ENCODE data around the gene MTMR3. TPM values are rescaled to one million over a fixed set of nuclear protein-coding genes. Genes with fewer than 3 reads are reported as not detected.
"Not testable (repeated sequence)": the region's sequence is repeated elsewhere in the genome, so short reads cannot be mapped to it uniquely, and the experiment has no call there.

MTMR3 gene
- total RNA-seq, result 10 to 100 TPM; 16.3 to 16.9 TPM

- Mint-ChIP-seq H3K9me3 (no peaks in the 10 kb centered on the region), H3K4me3 (peak within 1 kb of the TSS; percentile 90), H3K36me3 (peaks cover 4% of the 10 kb centered on the region), H3K27ac (peak within 1 kb of the TSS; percentile 70), H3K4me1 (peaks cover 5% of the 10 kb centered on the region), H3K27me3 (no peaks in the 10 kb centered on the region)
- DNase-seq, result peak; percentile 95
Observed at GRCh38 chr22:29883045-29883774, at the start of gene MTMR3. Gene MTMR3 (plus strand): TSS chr22:29883174. CDS start chr22:29971060, 87,886 bp downstream.

- no peak for DNase-seq
- peaks cover 7% of the 10 kb centered on the region for H3K36me3 Mint-ChIP-seq
- H3K27ac Mint-ChIP-seq, result no peak overlapping the region
- no peaks in the 10 kb centered on the region for H3K9me3 Mint-ChIP-seq
- H3K4me3 Mint-ChIP-seq, result no peak overlapping the region
- H3K4me1 Mint-ChIP-seq, result peaks cover 29% of the 10 kb centered on the region
- no peaks in the 10 kb centered on the region for H3K27me3 Mint-ChIP-seq
Observed at GRCh38 chr22:29833392-29833965, 49.5 kb upstream of the MTMR3 start.

DNA sequence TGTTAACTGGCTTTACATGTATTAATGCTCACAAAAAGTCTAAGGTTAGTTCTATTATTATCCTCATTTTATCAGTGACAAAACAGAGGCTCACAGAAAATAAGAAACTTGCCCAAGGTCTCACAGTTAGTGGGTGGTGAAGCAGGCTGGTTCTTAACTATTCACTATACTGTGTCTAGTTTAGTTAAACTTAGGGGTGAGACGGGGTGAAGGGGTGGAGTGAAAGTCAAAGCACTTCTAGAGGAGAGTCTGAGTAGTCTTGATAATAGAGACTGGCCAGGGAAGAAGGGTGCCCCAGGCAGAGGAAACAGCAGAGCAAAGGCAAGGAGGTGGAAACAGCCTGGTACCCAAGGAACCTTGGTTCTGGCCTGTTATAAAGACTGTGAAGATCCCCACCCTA is 48.9 kb upstream of the MTMR3 start:
- Mint-ChIP-seq H3K4me3 (no peak overlapping the region), H3K27me3 (no peaks in the 10 kb centered on the region), H3K27ac (no peak overlapping the region), H3K36me3 (peaks cover 7% of the 10 kb centered on the region), H3K9me3 (no peaks in the 10 kb centered on the region), H3K4me1 (peaks cover 34% of the 10 kb centered on the region)
- DNase-seq, result no peak

DNA sequence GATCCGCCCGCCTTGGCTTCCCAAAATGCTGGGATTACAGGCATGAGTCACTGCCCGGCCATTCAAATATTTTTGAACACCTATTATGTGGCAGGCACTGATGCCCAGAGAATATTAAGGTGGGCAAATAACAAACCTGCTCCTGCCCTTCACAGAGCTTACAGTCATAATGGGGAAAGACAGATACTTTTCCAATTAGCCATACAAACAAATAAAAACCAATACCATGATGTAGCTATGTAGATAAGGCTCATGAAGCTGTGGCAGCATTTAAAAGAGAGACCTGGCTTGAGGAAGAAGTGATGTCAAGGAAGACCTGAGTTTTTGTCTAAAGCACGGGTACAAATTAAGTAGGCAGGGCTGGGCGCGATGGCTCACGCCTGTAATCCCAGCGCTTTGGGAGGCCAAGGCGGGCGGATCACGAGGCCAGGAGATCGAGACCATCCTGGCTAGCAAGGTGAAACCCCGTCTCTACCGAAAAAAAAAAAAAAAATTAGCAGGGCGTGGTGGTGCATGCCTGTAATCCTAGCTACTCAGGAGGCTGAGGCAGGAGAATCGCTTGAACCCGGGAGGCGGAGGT is 46.1 kb upstream of the MTMR3 start:
- H3K4me3 Mint-ChIP-seq, result peak overlapping the region; percentile 89
- H3K9me3 Mint-ChIP-seq, H3K36me3 Mint-ChIP-seq, DNase-seq, H3K27me3 Mint-ChIP-seq: not testable (repeated sequence)
- H3K4me1 Mint-ChIP-seq, result peaks cover 34% of the 10 kb centered on the region
- peak overlapping the region; percentile 78 for H3K27ac Mint-ChIP-seq

DNA sequence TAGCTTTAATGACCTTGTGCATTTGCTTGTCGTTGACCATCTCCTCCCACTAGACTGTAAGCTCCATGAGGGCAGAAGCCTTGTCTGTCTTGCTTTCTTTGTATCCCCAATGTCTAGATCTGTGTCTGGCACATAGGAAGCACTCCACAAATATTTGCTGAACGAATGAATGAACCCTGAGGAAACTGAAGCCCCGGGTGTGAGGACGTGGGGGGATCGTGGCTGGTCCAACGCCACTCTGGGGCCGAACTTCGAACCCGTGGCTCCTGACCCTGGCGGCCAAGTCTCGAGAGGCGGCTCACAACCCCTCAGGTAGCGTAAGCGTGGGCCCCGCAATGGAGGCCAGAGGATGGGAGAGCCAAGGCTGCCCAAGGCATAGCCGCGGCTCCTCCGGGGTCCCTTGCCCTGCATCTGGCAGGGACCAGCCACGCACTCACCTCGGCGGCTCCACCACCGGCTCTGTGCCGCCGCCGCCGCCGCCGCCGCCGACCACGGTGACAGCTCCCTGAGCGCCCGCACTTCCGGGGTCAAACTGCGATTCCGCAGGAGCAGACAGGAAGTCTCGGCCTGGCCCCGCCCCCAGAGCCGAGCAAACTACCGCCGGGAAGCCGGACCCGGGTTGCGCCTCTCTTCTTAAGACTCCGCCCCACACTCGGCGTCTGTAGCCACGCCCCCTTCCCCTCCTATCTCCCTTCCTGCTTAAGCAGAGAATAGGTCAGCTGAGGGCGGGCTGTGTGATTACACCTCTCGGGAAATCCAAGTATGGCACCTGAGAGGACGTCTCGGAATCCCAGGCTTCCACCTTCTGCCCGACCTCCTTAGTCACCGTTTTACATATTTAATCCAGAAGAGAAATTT is 45.0 kb upstream of the MTMR3 start, which contains the start of gene ASCC2:
Gene ASCC2, minus strand, starts transcription at position 534 of the 858 bp plus-strand sequence. CDS start 5,949 bp downstream, outside the sequence.
- H3K36me3 Mint-ChIP-seq, result peaks cover 5% of the 10 kb centered on the region
- peak within 1 kb of the TSS; percentile 93 for H3K27ac Mint-ChIP-seq
- peak; percentile 99 for DNase-seq
- no peaks in the 10 kb centered on the region for H3K27me3 Mint-ChIP-seq
- H3K4me3 Mint-ChIP-seq, result peak within 1 kb of the TSS; percentile 89
- peaks cover 34% of the 10 kb centered on the region for H3K4me1 Mint-ChIP-seq
- no peaks in the 10 kb centered on the region for H3K9me3 Mint-ChIP-seq

GRCh38 chr22:29838599-29838956 is 44.4 kb upstream of the MTMR3 start:
- Mint-ChIP-seq H3K36me3 (peaks cover 5% of the 10 kb centered on the region), H3K27me3 (no peaks in the 10 kb centered on the region), H3K27ac (peak overlapping the region; percentile 93), H3K4me3 (peak overlapping the region; percentile 89), H3K9me3 (no peaks in the 10 kb centered on the region), H3K4me1 (peaks cover 33% of the 10 kb centered on the region)
- no peak for DNase-seq

- H3K27ac Mint-ChIP-seq, result peak overlapping the region; percentile 93
- H3K4me3 Mint-ChIP-seq, result peak overlapping the region; percentile 89
- H3K36me3 Mint-ChIP-seq, result peaks cover 5% of the 10 kb centered on the region
- H3K4me1 Mint-ChIP-seq, result peaks cover 32% of the 10 kb centered on the region
- H3K9me3 Mint-ChIP-seq, result no peaks in the 10 kb centered on the region
- H3K27me3 Mint-ChIP-seq, result no peaks in the 10 kb centered on the region
- DNase-seq, result no peak
Observed at GRCh38 chr22:29839039-29839438, 43.9 kb upstream of the MTMR3 start.

DNA sequence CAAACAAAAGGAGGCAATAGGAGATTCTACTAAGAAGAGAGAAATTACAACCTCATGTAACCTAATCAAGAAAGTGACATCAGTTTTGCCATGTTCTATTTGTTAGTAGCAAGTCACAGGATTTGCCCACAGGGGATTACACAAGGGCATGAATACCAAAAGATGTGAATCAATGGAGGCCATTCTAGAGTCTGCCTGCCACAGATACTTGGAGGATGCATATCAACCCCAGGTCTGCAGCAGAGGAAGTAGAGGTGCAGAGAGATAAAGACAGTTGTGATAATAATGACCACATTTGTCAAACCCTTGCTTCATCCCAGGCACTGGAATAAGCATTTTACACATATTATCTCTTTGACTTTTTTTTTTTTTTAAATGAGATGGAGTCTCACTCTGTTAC is 42.5 kb upstream of the MTMR3 start:
- Mint-ChIP-seq H3K4me3 (no peak overlapping the region), H3K4me1 (peaks cover 28% of the 10 kb centered on the region), H3K27ac (no peak overlapping the region), H3K27me3 (no peaks in the 10 kb centered on the region), H3K36me3 (peaks cover 5% of the 10 kb centered on the region), H3K9me3 (no peaks in the 10 kb centered on the region)
- no peak for DNase-seq

DNA sequence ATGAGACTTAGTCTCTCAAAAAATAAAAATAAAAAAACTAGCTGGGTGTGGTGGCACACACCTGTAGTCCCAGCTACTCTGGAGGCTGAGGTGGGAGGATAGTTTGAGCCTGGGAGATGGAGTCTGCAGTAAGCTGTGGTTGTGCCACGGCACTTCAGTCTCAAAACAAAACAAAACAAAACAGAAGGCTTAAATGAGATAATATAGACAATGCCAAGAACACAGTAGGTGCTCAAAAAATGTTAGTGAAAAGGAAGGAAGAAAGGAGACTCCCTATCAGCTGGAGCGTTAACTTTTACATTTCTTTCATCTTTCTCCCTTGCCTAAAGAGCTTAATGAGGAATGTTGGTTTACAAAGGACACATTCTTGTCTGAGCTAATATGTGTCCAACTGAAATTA is 40.8 kb upstream of the MTMR3 start:
- no peaks in the 10 kb centered on the region for H3K27me3 Mint-ChIP-seq
- DNase-seq, result no peak
- no peak overlapping the region for H3K4me3 Mint-ChIP-seq
- no peak overlapping the region for H3K27ac Mint-ChIP-seq
- H3K36me3 Mint-ChIP-seq, result peaks cover 3% of the 10 kb centered on the region
- peaks cover 13% of the 10 kb centered on the region for H3K4me1 Mint-ChIP-seq
- peaks cover 2% of the 10 kb centered on the region for H3K9me3 Mint-ChIP-seq

DNA sequence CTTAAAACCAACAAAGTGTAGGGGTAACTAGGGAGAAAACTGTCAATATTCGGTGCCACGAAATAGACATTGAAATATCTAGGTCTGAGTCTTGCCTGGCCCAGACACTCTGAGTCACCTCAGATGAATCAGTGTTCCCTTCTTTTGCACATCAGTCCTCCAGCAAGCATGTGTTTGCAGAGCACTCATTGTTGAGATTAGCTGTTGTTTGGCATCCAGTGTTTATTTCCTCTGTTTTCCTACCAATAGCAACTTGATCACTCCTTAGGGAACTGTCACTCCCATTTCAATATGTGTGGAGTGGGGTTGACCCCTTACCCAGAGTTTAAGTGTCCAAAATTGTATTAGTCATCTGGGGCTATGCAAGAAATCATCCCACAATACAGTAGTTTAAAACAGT is 40.2 kb upstream of the MTMR3 start:
- Mint-ChIP-seq H3K9me3 (peaks cover 2% of the 10 kb centered on the region), H3K27ac (no peak overlapping the region), H3K36me3 (peaks cover 3% of the 10 kb centered on the region), H3K4me3 (no peak overlapping the region), H3K4me1 (peaks cover 9% of the 10 kb centered on the region), H3K27me3 (no peaks in the 10 kb centered on the region)
- no peak for DNase-seq

DNA sequence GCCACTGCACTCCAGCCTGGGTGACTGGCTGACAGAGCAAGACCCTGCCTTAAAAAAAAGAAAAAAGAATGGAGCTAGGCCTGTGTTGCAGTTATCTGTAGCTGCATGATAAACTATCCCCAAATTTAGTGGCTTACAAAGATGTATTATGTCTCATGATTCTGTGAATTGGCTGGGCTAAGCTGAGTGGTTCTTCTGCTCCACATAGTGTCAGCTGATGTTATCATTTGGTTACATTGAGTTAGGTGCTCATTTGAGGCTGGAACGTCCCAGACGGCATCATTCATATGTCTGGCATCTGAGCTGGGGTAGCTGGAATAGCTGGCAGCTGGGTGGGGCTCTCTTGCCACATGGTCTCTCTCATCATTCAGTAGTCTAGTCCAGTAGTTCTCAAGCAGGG is 36.7 kb upstream of the MTMR3 start:
- peaks cover 3% of the 10 kb centered on the region for H3K36me3 Mint-ChIP-seq
- no peaks in the 10 kb centered on the region for H3K4me1 Mint-ChIP-seq
- peaks cover 2% of the 10 kb centered on the region for H3K9me3 Mint-ChIP-seq
- DNase-seq, result no peak
- no peak overlapping the region for H3K4me3 Mint-ChIP-seq
- no peaks in the 10 kb centered on the region for H3K27me3 Mint-ChIP-seq
- H3K27ac Mint-ChIP-seq, result no peak overlapping the region

DNA sequence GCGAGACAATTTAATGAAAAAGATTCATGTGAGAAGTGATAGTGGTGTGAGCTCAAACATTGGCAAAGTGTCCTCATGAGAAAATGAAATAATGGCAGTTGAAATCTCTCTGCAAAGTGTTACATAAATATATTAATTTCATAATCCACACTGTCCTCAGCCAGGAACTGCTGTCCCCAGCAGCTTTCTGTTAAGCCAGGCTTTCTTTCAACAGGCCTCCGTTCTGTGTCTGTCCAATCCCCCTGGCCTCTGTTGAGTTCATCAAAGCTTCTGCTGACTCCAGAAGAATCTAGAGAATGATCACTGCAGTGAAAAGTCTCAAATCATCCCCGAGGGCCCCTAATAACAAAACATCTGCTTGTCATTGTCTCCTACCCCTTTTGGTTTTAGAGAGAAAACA is 34.9 kb upstream of the MTMR3 start:
- no peaks in the 10 kb centered on the region for H3K4me1 Mint-ChIP-seq
- H3K27me3 Mint-ChIP-seq, result no peaks in the 10 kb centered on the region
- peaks cover 2% of the 10 kb centered on the region for H3K9me3 Mint-ChIP-seq
- peaks cover 3% of the 10 kb centered on the region for H3K36me3 Mint-ChIP-seq
- no peak for DNase-seq
- H3K27ac Mint-ChIP-seq, result no peak overlapping the region
- H3K4me3 Mint-ChIP-seq, result no peak overlapping the region

DNA sequence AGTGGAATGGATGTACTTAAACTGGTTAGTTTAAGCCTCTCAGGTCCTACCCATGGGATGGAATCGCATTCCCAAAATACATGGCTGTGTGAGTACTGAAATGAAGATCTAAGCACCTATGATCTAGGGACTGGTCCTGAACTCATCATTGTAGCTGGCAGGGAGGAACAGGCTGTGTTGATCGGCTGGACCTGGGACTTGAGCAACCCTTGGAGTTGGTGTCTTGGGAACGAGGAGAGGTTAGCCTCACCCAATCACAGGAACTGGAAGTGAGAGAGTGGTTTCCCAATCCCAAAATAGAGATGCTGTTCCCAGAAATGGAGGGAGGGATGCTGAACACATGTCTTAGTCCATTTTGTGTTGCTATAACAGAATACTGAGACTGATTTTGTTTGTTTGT is 28.5 kb upstream of the MTMR3 start:
- Mint-ChIP-seq H3K4me3 (no peak overlapping the region), H3K4me1 (no peaks in the 10 kb centered on the region), H3K27ac (no peak overlapping the region), H3K27me3 (no peaks in the 10 kb centered on the region), H3K9me3 (no peaks in the 10 kb centered on the region), H3K36me3 (no peaks in the 10 kb centered on the region)
- no peak for DNase-seq

DNA sequence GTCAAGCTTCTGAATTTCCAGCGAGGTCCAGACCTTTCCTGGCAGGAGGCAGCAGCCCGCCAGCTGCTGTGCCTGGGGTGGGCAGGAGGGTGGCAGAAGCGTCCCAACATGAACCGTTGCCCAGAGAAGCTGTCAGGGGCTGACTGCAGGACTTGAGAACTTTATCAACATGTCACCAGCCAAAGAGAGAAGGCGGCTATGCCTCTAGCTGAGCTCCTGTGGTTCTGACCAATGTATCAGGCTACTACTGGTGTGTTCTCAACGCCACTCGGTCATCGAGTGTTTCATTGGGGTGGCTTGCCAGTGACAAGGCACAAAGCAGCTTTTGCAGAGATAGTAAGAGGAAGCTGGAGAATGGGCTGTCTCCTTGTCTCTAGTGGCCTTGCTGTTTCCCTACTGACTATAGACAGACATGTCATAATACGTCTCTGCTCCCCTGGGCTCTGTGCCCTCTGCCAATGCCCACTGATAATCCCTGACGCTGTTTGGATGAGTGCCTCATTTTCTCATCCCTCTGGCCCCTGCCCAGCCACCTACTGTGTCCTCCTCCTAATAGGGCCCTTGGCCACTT is 27.3 kb upstream of the MTMR3 start:
- Mint-ChIP-seq H3K36me3 (no peaks in the 10 kb centered on the region), H3K27me3 (no peaks in the 10 kb centered on the region), H3K4me1 (no peaks in the 10 kb centered on the region), H3K27ac (no peak overlapping the region), H3K9me3 (no peaks in the 10 kb centered on the region), H3K4me3 (no peak overlapping the region)
- no peak for DNase-seq

DNA sequence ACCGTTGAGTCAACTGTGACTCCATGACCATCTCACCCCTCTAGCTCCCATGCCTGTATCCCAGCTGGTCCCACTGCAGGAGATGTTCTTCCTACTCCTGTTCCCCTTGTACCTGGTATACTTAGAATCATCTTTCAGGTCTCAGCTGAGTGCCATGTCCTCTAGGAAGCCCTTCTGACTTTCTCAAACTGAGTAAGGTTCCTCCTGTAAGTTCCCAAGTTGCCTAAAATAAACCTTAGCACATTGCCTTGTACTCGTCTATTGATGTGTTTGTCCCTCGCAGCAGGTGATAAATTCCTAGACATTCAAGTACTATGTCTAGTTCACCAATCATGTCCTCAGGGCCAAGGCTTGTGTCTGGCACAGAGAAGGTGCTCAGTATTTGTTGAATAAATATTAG is 26.5 kb upstream of the MTMR3 start:
- H3K4me3 Mint-ChIP-seq, result no peak overlapping the region
- H3K4me1 Mint-ChIP-seq, result no peaks in the 10 kb centered on the region
- no peak overlapping the region for H3K27ac Mint-ChIP-seq

More for the DNA sequence above, 26.5 kb upstream of the MTMR3 start:
- Mint-ChIP-seq H3K27me3 (no peaks in the 10 kb centered on the region), H3K36me3 (no peaks in the 10 kb centered on the region), H3K9me3 (no peaks in the 10 kb centered on the region)
- no peak for DNase-seq
